ENCODE data around the gene ANKS1B.

ANKS1B gene

DNA sequence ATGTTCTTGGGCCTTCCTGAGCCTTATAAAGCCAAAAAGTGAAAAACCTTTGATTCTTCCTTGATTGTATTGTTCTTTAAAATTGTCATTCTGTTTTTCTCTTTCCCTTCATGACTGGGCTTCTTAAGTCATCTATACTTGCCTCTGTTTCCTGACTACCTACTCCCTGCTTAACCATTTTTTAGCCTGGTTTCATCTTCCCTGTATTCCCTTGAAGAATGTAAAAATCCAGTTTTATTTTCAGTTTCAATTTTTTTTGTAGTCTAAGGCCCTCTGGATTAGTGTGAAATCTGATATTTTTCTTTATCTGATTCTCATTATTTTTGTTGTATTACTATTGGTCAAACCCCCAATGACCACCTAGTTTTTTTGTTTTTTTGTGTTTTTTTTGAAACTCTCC is 1293.4 kb downstream of the ANKS1B start:
- TF ChIP-seq POLR2A (IDR thresholded peaks at IDR 0.05; ENCODE audit: low read length) (no peak), GATA1 (IDR thresholded peaks at IDR 0.05; ENCODE audit: low read depth, low read length) (no peak)

DNA sequence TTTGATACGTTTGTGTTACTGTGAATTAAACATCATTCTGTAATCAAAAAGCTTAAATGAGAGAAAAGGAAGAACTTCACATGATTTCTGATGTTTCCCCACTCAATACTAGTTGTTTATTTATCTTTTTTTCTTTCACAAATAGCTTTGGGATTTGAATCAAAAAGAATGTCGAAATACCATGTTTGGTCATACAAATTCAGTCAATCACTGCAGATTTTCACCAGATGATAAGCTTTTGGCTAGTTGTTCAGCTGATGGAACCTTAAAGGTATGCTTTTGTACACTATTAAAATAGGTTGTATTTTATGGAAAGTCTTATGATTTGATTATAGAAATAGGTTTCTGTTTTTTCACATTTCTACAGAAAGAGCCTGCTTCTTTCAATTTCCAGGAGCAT is 1298.1 kb downstream of the ANKS1B start:
- DNase-seq = no peak
- TF ChIP-seq POLR2A (IDR thresholded peaks at IDR 0.05; ENCODE audit: low read length) (no peak), GATA1 (IDR thresholded peaks at IDR 0.05; ENCODE audit: low read depth, low read length) (no peak)

More for the DNA sequence above, 1293.4 kb downstream of the ANKS1B start:
- DNase-seq = no peak

Data from erythroblast (primary cell).